ENCODE measurements around the gene TUBGCP3. TPM values are rescaled to one million over a fixed set of nuclear protein-coding genes. Genes with fewer than 3 reads are reported as not detected.

Gene TUBGCP3
- total RNA-seq, 4 donors from 2014 or later, result 21.9 to 56.3 (median 29.3) TPM

GRCh38 chr13:112446867-112447266, 141.1 kb downstream of the TUBGCP3 start:
- H3K4me3 ChIP-seq, result no peak overlapping the region
- peaks cover 0 to 11% (median 0%) of the 10 kb centered on the region in 4 donors for H3K4me1 ChIP-seq
- 81 to 84% methylated on average over 13 of the region's 14 CpGs for WGBS, 2 donors
- DNase-seq (ENCODE audit: low spot score in 2 of 2), result no peak
- H3K36me3 ChIP-seq, result no peaks in the 10 kb centered on the region
- peaks cover 0 to 35% of the 10 kb centered on the region in 2 donors for H3K27me3 ChIP-seq
- H3K9me3 ChIP-seq, result no peaks in the 10 kb centered on the region
- H3K27ac ChIP-seq, result no peak overlapping the region
- TF ChIP-seq POLR2A (IDR thresholded peaks at IDR 0.05), result no peak
- TF ChIP-seq CTCF (IDR thresholded peaks at IDR 0.05), result no peak
- no peak for TF ChIP-seq EP300 (IDR thresholded peaks at IDR 0.05)

- no peak for DNase-seq (ENCODE audit: low spot score in 2 of 2)
- Histone ChIP-seq H3K27me3 (peaks cover 0 to 40% of the 10 kb centered on the region in 2 donors), H3K36me3 (no peaks in the 10 kb centered on the region), H3K9me3 (no peaks in the 10 kb centered on the region), H3K4me1 (peaks cover 0 to 11% (median 0%) of the 10 kb centered on the region in 4 donors), H3K4me3 (no peak overlapping the region), H3K27ac (no peak overlapping the region)
- WGBS, 2 donors, result 68 to 70% methylated on average over 11 to 12 of the region's 12 CpGs
- TF ChIP-seq CTCF (IDR thresholded peaks at IDR 0.05), result no peak
- no peak for TF ChIP-seq POLR2A (IDR thresholded peaks at IDR 0.05)
- TF ChIP-seq EP300 (IDR thresholded peaks at IDR 0.05), result no peak
Observed at GRCh38 chr13:112446347-112446861, 141.5 kb downstream of the TUBGCP3 start.

- Histone ChIP-seq H3K4me1 (peaks cover 0 to 11% (median 0%) of the 10 kb centered on the region in 4 donors), H3K4me3 (no peak overlapping the region), H3K9me3 (no peaks in the 10 kb centered on the region), H3K27ac (no peak overlapping the region), H3K27me3 (peaks cover 0 to 42% of the 10 kb centered on the region in 2 donors), H3K36me3 (no peaks in the 10 kb centered on the region)
- no peak for DNase-seq (ENCODE audit: low spot score in 2 of 2)
- WGBS, 2 donors, result 65 to 69% methylated on average over 26 to 31 of the region's 31 CpGs
- TF ChIP-seq CTCF (IDR thresholded peaks at IDR 0.05), result no peak
- TF ChIP-seq EP300 (IDR thresholded peaks at IDR 0.05), result no peak
- no peak for TF ChIP-seq POLR2A (IDR thresholded peaks at IDR 0.05)
Observed at GRCh38 chr13:112445411-112446271, 142.3 kb downstream of the TUBGCP3 start.

DNA sequence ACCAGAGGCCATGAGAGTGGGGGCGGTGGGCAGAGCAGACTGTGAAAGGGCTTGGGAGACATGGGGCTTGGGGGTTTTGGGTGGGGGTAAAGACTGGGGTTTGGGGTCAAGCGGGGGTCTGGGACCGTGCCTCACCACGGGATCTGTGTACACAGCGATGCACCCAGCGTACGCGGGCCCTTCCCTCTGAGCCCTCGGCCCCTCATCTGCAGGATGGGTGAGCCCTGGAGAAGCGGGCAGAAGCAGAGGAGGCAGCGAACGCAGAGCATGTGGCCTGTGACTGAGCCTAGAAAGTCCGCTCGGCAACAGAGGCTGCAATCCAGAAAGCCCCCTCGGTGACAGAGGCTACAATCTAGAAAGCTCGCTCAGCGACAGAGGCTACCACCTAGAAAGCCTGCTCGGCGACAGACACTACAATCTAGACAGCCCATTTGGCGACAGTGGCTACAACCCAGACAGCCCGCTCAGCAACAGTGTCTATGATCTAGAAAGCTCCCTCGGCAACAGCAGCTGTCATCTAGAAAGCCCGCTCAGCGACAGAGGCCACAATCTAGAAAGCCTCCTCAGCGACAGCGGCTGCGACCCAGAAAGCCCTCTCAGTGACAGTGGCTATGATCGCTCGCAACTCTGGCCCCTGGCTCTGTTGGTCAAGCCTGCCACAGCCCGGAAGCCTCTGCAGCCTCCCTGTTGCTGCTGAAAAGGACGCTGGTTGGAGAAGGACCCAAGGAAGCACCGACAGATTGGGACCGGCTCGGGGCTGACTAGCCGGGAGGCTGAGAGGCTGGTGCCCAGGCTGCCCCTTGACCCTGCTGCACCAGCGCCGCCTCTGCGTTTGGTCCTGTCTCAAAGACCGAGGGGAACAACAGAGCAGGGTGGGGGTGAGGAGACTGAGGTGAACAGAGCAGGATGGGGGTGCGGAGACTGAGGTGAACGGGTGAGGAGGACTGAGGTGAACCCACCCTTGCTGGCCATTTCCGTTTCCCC, 143.2 kb downstream of the TUBGCP3 start:
- WGBS, 2 donors, result 75 to 81% methylated on average over 39 to 41 of the region's 42 CpGs
- no peaks in the 10 kb centered on the region for H3K9me3 ChIP-seq
- peaks cover 0 to 42% of the 10 kb centered on the region in 2 donors for H3K27me3 ChIP-seq
- no peak overlapping the region for H3K4me3 ChIP-seq
- no peak for DNase-seq (ENCODE audit: low spot score in 2 of 2)
- H3K4me1 ChIP-seq, result peaks cover 0 to 11% (median 0%) of the 10 kb centered on the region in 4 donors
- no peak overlapping the region for H3K27ac ChIP-seq
- TF ChIP-seq CTCF (IDR thresholded peaks at IDR 0.05), result no peak
- TF ChIP-seq POLR2A (IDR thresholded peaks at IDR 0.05), result no peak
- TF ChIP-seq EP300 (IDR thresholded peaks at IDR 0.05), result no peak
- H3K36me3 ChIP-seq, result no peaks in the 10 kb centered on the region

All from tibial nerve (tissue), 4 donors.